GM19463 (cell line): Measurements from ENCODE around the gene HNRNPC.
"Not testable (repeated sequence)": the region's sequence is repeated elsewhere in the genome, so short reads cannot be mapped to it uniquely, and the experiment has no call there.

Experiments used
- ATAC-seq: cut with Tn5 transposase; IDR thresholded peaks from one replicate; pipeline ENCODE4 v1.9.1; 2021; ENCODE audit warnings: mild to moderate bottlenecking, moderate library complexity; ENCODE audit not compliant: unreplicated experiment

Gene HNRNPC

GRCh38 chr14:21197418-21198205 is 71.6 kb downstream of the HNRNPC start:
- no peak for ATAC-seq

GRCh38 chr14:21194597-21194996 is 74.6 kb downstream of the HNRNPC start:
- ATAC-seq: no peak

- ATAC-seq: no peak
These were observed 76.2 kb downstream of the HNRNPC start for GRCh38 chr14:21192875-21193535.

- ATAC-seq: no peak
These were observed 76.8 kb downstream of the HNRNPC start for GRCh38 chr14:21192447-21192822.

GRCh38 chr14:21191809-21192446 is 77.3 kb downstream of the HNRNPC start:
- ATAC-seq: peak; percentile 97

- no peak for ATAC-seq
These were observed 77.9 kb downstream of the HNRNPC start for GRCh38 chr14:21191261-21191808.

- ATAC-seq: no peak
These were observed 83.8 kb downstream of the HNRNPC start for GRCh38 chr14:21185491-21185890.

GRCh38 chr14:21184254-21184653 is 85.0 kb downstream of the HNRNPC start:
- no peak for ATAC-seq

GRCh38 chr14:21182166-21182565 is 87.1 kb downstream of the HNRNPC start:
- no peak for ATAC-seq

- no peak for ATAC-seq
These were observed 98.1 kb downstream of the HNRNPC start for GRCh38 chr14:21171128-21171527.

GRCh38 chr14:21169573-21169972 is 99.7 kb downstream of the HNRNPC start:
- no peak for ATAC-seq

- no peak for ATAC-seq
These were observed 101.2 kb downstream of the HNRNPC start for GRCh38 chr14:21168055-21168454.

GRCh38 chr14:21165670-21166069 is 103.6 kb downstream of the HNRNPC start:
- not testable (repeated sequence) for ATAC-seq

GRCh38 chr14:21165002-21165605 is 104.1 kb downstream of the HNRNPC start:
- ATAC-seq: not testable (repeated sequence)

GRCh38 chr14:21163871-21164291 is 105.4 kb downstream of the HNRNPC start:
- ATAC-seq: no peak

- ATAC-seq: no peak
These were observed 107.2 kb downstream of the HNRNPC start for GRCh38 chr14:21162081-21162480.

GRCh38 chr14:21160061-21160610 is 109.1 kb downstream of the HNRNPC start:
- ATAC-seq: no peak
